Urothelium cell line (cell line): ENCODE measurements around the gene TMEM35B.
A peak's percentile ranks its signal among the peaks of the same experiment; 100 is the strongest.
"Not testable (repeated sequence)": the region's sequence is repeated elsewhere in the genome, so short reads cannot be mapped to it uniquely, and the experiment has no call there.

ENCODE experiments used
- DNase-seq: peaks from one replicate; pipeline ENCODE4 v3.0.0; 2011; ENCODE audit warnings: low spot score, mixed read lengths
- FAIRE-seq: peaks from 2 replicates; lab custom pipeline; 2011; peaks lifted over from hg19 to GRCh38; lab: Jason Lieb, UNC

TMEM35B gene

GRCh38 chr1:34976384-34977209 is 8.6 kb downstream of the TMEM35B start:
- no peak for DNase-seq
- FAIRE-seq: no peak

- FAIRE-seq: no peak
- no peak for DNase-seq
Observed at GRCh38 chr1:34975771-34976170, 9.4 kb downstream of the TMEM35B start.

- FAIRE-seq: no peak
- DNase-seq: no peak
Observed at GRCh38 chr1:34975338-34975737, 9.8 kb downstream of the TMEM35B start.

GRCh38 chr1:34974626-34975025 is 10.5 kb downstream of the TMEM35B start:
- FAIRE-seq: no peak
- no peak for DNase-seq

- FAIRE-seq: no peak
Observed at GRCh38 chr1:34973326-34973725, 11.8 kb downstream of the TMEM35B start.

GRCh38 chr1:34970829-34971228 is 14.3 kb downstream of the TMEM35B start:
- DNase-seq (no peak), FAIRE-seq (no peak)

More at GRCh38 chr1:34973326-34973725, 11.8 kb downstream of the TMEM35B start:
- no peak for DNase-seq

GRCh38 chr1:34970220-34970735 is 14.9 kb downstream of the TMEM35B start:
- no peak for FAIRE-seq
- peak; percentile 24 for DNase-seq

- not testable (repeated sequence) for FAIRE-seq, DNase-seq
Observed at GRCh38 chr1:34968297-34968696, 16.9 kb downstream of the TMEM35B start.

GRCh38 chr1:34967672-34968071 is 17.5 kb downstream of the TMEM35B start:
- not testable (repeated sequence) for DNase-seq, FAIRE-seq

GRCh38 chr1:34965597-34965996 is 19.6 kb downstream of the TMEM35B start:
- no peak for DNase-seq
- no peak for FAIRE-seq

- FAIRE-seq (no peak), DNase-seq (no peak)
Observed at GRCh38 chr1:34950428-34950827, 34.7 kb downstream of the TMEM35B start.

GRCh38 chr1:34948739-34949138 is 36.4 kb downstream of the TMEM35B start:
- not testable (repeated sequence) for FAIRE-seq, DNase-seq

GRCh38 chr1:34947641-34948314 is 37.4 kb downstream of the TMEM35B start:
- FAIRE-seq: not testable (repeated sequence)

GRCh38 chr1:34946211-34946610 is 38.9 kb downstream of the TMEM35B start:
- FAIRE-seq: no peak

More at GRCh38 chr1:34947641-34948314, 37.4 kb downstream of the TMEM35B start:
- DNase-seq: not testable (repeated sequence)

GRCh38 chr1:34941798-34942197 is 43.3 kb downstream of the TMEM35B start:
- FAIRE-seq: not testable (repeated sequence)

More at GRCh38 chr1:34946211-34946610, 38.9 kb downstream of the TMEM35B start:
- no peak for DNase-seq

More at GRCh38 chr1:34941798-34942197, 43.3 kb downstream of the TMEM35B start:
- DNase-seq: not testable (repeated sequence)
